A549 (cell line): Measurements from ENCODE around the gene OR8U1. TPM values are rescaled to one million over a fixed set of nuclear protein-coding genes. Genes with fewer than 3 reads are reported as not detected.

Source experiments
- ATAC-seq, 2 experiments: fragments of 200-7000 bp in 1 of 2; fragments of >200 bp in 1 of 2; cut with Nextera tagmentation in 1 of 2; cut with Tn5 transposase in 1 of 2; 3 replicates each; pipeline versions ENCODE4 v1.8.0 to v1.9.1; 2018 to 2020; ENCODE audit warnings: mild to moderate bottlenecking in 1 of 2, moderate library complexity in 1 of 2
- CTCF ChIA-PET: fragments of 300-600 bp; sonication (Branson Sonifier 250); formaldehyde crosslinking; extraction: SDS; loops from one replicate; lab custom pipeline; 2021; ENCODE audit warnings: antibody characterized with exemption, inconsistent platforms; lab: Yijun Ruan, JAX
- POLR2A ChIA-PET: fragments of 350-600 bp; formaldehyde crosslinking; extraction: SDS; loops from one replicate; lab custom pipeline; 2021; ENCODE audit warnings: antibody characterized with exemption, inconsistent platforms; lab: Yijun Ruan, JAX
- DNase-seq, 2 experiments: peaks; one replicate each; pipeline versions ENCODE4 v3.0.0 to v3.0.0-alpha.2; 2011 to 2016; ENCODE audit warnings: low read depth in 1 of 2, low spot score in 1 of 2
- FAIRE-seq: peaks from 2 replicates; lab custom pipeline; 2011; peaks lifted over from hg19 to GRCh38; lab: Jason Lieb, UNC
- H3K27ac ChIP-seq, 2 experiments: fragments of >200 bp; sonication (Bioruptor Twin); formaldehyde crosslinking; 3 replicates each; pipeline ENCODE4 v1.5.1; 2016 to 2017
- H3K4me1 ChIP-seq: fragments of >200 bp; sonication (Bioruptor Twin); formaldehyde crosslinking; 3 replicates; pipeline ENCODE4 v1.6.1; 2016
- H3K4me2 ChIP-seq: fragments of >200 bp; sonication (Bioruptor Twin); formaldehyde crosslinking; 3 replicates; pipeline ENCODE4 v1.6.1; 2016
- H3K4me3 ChIP-seq: fragments of >200 bp; sonication (Bioruptor Twin); formaldehyde crosslinking; 3 replicates; pipeline ENCODE4 v1.5.1; 2016
- H3K9me3 ChIP-seq: fragments of >200 bp; sonication (Bioruptor Twin); formaldehyde crosslinking; 3 replicates; pipeline ENCODE4 v1.6.1; 2016
- ATOH8 ChIP-seq: fragments of 250-450 bp; sonication (Bioruptor Pico); IDR thresholded peaks from 2 replicates; pipeline ENCODE4 v1.5.0; 2020; ENCODE audit warnings: low read depth, mild to moderate bottlenecking, moderate library complexity
- BCL3 ChIP-seq: fragments of >200 bp; sonication (Bioruptor Twin); formaldehyde crosslinking; IDR thresholded peaks from 3 replicates; pipeline ENCODE4 v1.6.1; 2016
- BHLHE40 ChIP-seq: IDR thresholded peaks from 2 replicates; pipeline ENCODE4 v1.6.1; 2012; ENCODE audit warnings: low read depth, low read length, inconsistent platforms
- CBX2 ChIP-seq: fragments of 200-600 bp; sonication (generic); IDR thresholded peaks from 2 replicates; pipeline ENCODE4 v1.6.1; 2016; ENCODE audit warnings: low read depth, mild to moderate bottlenecking, borderline replicate concordance
- EHF ChIP-seq: fragments of 250-450 bp; sonication (Bioruptor Pico); IDR thresholded peaks from 2 replicates; pipeline ENCODE4 v1.5.0; 2020; ENCODE audit warnings: mild to moderate bottlenecking
- FOSB ChIP-seq: fragments of 250-450 bp; sonication (Bioruptor Pico); IDR thresholded peaks from 2 replicates; pipeline ENCODE4 v1.5.0; 2020; ENCODE audit warnings: mild to moderate bottlenecking, moderate library complexity
- HMGXB4 ChIP-seq: fragments of 250-450 bp; sonication (Bioruptor Pico); IDR thresholded peaks from 2 replicates; pipeline ENCODE4 v1.5.0; 2021; ENCODE audit warnings: mild to moderate bottlenecking, moderate library complexity, borderline replicate concordance
- KDM5A ChIP-seq: fragments of 200-600 bp; sonication (generic); IDR thresholded peaks from 2 replicates; pipeline ENCODE4 v1.6.1; 2016; ENCODE audit warnings: antibody characterized with exemption, mild to moderate bottlenecking
- MAFK ChIP-seq: fragments of 450-650 bp; IDR thresholded peaks from 2 replicates; pipeline ENCODE4 v1.6.1; 2014; ENCODE audit not compliant: partially characterized antibody
- NFE2L2 ChIP-seq: fragments of 150-350 bp; conservative IDR thresholded peaks from 2 replicates; pipeline ENCODE4 v1.6.1; 2014; ENCODE audit warnings: low read length
- NR3C1 ChIP-seq: fragments of >200 bp; sonication (Bioruptor Twin); formaldehyde crosslinking; IDR thresholded peaks from 3 replicates; pipeline ENCODE4 v1.6.1; 2017
- PBX3 ChIP-seq: IDR thresholded peaks from 2 replicates; pipeline ENCODE4 v1.6.1; 2012
- POLR2AphosphoS2 ChIP-seq: conservative IDR thresholded peaks from 2 replicates; pipeline ENCODE4 v1.6.1; 2012; ENCODE audit warnings: low read length, improper control_type of control experiment, inconsistent platforms
- RNF2 ChIP-seq: fragments of 200-600 bp; sonication (generic); IDR thresholded peaks from 2 replicates; pipeline ENCODE4 v1.6.1; 2016; ENCODE audit warnings: low read depth, mild to moderate bottlenecking, antibody characterized with exemption, moderate library complexity, borderline replicate concordance
- ZC3H11A ChIP-seq: fragments of 450-650 bp; IDR thresholded peaks from 2 replicates; pipeline ENCODE4 v1.6.1; 2014; ENCODE audit warnings: antibody characterized with exemption, mild to moderate bottlenecking
- ZSCAN20 ChIP-seq: fragments of 250-450 bp; sonication (Bioruptor Pico); IDR thresholded peaks from 2 replicates; pipeline ENCODE4 v1.8.0; 2022; ENCODE audit warnings: mild to moderate bottlenecking, moderate library complexity
- WGBS: methylation state at CpG from one replicate; pipeline ENCODE4 v1.1.6; 2017; ENCODE audit errors: missing lambda C conversion rate; 5-methylcytosine and 5-hydroxymethylcytosine counted together
- polyA plus RNA-seq, 4 experiments: library from polyadenylated mRNA; depleted of rRNA in 3 of 4; stranded (reverse); fragments of >200 nt; fragmentation: RNase III in 1 of 4; extraction: RNeasy Plus Mini Kit Qiagen cat#74134 plus additional on column Dnase treatment in 1 of 4; gene quantifications; 2 replicates in 3 of 4; 3 replicates in 1 of 4; pipeline ENCODE4 v1.2.3, GENCODE V29; 2011 to 2017
- TF ChIP-seq, protein P1 (sequence below): fragments of >200 bp; sonication (Bioruptor Twin); formaldehyde crosslinking; IDR thresholded peaks from 3 replicates; pipeline ENCODE4 v1.5.1; 2016
- TF ChIP-seq, protein P2 (sequence below): fragments of 450-650 bp; IDR thresholded peaks from 2 replicates; pipeline ENCODE4 v1.6.1; 2014; ENCODE audit warnings: antibody characterized with exemption

OR8U1 gene
- polyA plus RNA-seq, 2 of the 4 experiments (the other 2 are of a cell fraction), result not detected

GRCh38 chr11:56404393-56404792 lies 29.0 kb downstream of the OR8U1 start:
- Histone ChIP-seq H3K4me3 (no peak overlapping the region), H3K9me3 (no peaks in the 10 kb centered on the region)
- CTCF ChIA-PET, result no interaction called here

GRCh38 chr11:56410801-56411200 lies 35.4 kb downstream of the OR8U1 start:
- no peak overlapping the region for H3K4me3 ChIP-seq
- TF ChIP-seq BHLHE40, result no peak
- TF ChIP-seq FOSB (CRISPR knock-in tag), result no peak
- no peak for TF ChIP-seq BCL3
- TF ChIP-seq POLR2AphosphoS2, result no peak
- no peak for TF ChIP-seq NR3C1
- no peak for TF ChIP-seq EHF (CRISPR knock-in tag)
- TF ChIP-seq KDM5A, result no peak
- no peak for TF ChIP-seq MAFK
- TF ChIP-seq HMGXB4 (CRISPR knock-in tag), result no peak
- TF ChIP-seq ATOH8 (CRISPR knock-in tag), result no peak
- no peak for TF ChIP-seq CBX2
- no peak for TF ChIP-seq ZC3H11A
- TF ChIP-seq, protein P1, sequence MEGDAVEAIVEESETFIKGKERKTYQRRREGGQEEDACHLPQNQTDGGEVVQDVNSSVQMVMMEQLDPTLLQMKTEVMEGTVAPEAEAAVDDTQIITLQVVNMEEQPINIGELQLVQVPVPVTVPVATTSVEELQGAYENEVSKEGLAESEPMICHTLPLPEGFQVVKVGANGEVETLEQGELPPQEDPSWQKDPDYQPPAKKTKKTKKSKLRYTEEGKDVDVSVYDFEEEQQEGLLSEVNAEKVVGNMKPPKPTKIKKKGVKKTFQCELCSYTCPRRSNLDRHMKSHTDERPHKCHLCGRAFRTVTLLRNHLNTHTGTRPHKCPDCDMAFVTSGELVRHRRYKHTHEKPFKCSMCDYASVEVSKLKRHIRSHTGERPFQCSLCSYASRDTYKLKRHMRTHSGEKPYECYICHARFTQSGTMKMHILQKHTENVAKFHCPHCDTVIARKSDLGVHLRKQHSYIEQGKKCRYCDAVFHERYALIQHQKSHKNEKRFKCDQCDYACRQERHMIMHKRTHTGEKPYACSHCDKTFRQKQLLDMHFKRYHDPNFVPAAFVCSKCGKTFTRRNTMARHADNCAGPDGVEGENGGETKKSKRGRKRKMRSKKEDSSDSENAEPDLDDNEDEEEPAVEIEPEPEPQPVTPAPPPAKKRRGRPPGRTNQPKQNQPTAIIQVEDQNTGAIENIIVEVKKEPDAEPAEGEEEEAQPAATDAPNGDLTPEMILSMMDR, result no peak
- no peak for TF ChIP-seq RNF2
- TF ChIP-seq, protein P2, sequence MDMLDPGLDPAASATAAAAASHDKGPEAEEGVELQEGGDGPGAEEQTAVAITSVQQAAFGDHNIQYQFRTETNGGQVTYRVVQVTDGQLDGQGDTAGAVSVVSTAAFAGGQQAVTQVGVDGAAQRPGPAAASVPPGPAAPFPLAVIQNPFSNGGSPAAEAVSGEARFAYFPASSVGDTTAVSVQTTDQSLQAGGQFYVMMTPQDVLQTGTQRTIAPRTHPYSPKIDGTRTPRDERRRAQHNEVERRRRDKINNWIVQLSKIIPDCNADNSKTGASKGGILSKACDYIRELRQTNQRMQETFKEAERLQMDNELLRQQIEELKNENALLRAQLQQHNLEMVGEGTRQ, result no peak
- no peak for TF ChIP-seq ZSCAN20 (CRISPR knock-in tag)
- TF ChIP-seq PBX3, result no peak
- TF ChIP-seq, all 56 proteins: peak for 0
- no peak overlapping the region for H3K4me2 ChIP-seq
- FAIRE-seq (no peak), ATAC-seq (no peak), DNase-seq (no peak)
- H3K9me3 ChIP-seq, result no peaks in the 10 kb centered on the region
- ChIA-PET POLR2A (no interaction called here), CTCF (interaction anchor here (0.8 kb wide), 1 partner anchor 35 kb away, joined by 3 read pairs; no protein-coding TSS in a partner anchor)
- H3K27ac ChIP-seq, result no peak overlapping the region
- H3K4me1 ChIP-seq, result no peaks in the 10 kb centered on the region

More at GRCh38 chr11:56404393-56404792, 29.0 kb downstream of the OR8U1 start:
- no peak for DNase-seq
- WGBS, result 38% methylated on average over 2 of the region's 2 CpGs
- Histone ChIP-seq H3K27ac (no peak overlapping the region), H3K4me1 (no peaks in the 10 kb centered on the region), H3K4me2 (no peak overlapping the region)
- no peak for TF ChIP-seq NFE2L2
- no peak for ATAC-seq
- FAIRE-seq, result no peak
- POLR2A ChIA-PET, result no interaction called here
